Dermis microvascular lymphatic vessel endothelial cell (primary cell): ENCODE measurements around the gene SYN1. TPM values are rescaled to one million over a fixed set of nuclear protein-coding genes. Genes with fewer than 3 reads are reported as not detected.
"Not testable (repeated sequence)": the region's sequence is repeated elsewhere in the genome, so short reads cannot be mapped to it uniquely, and the experiment has no call there.

ENCODE experiments used
- DNase-seq, 2 donors: peaks; one replicate each; pipeline versions ENCODE4 v3.0.0 to v3.0.0-alpha.2; 2010; ENCODE audit warnings: low read depth in 2 of 2
- total RNA-seq: library from RNA; depleted of rRNA; stranded (reverse); fragments of >200 nt; gene quantifications from 2 replicates; pipeline ENCODE4 v1.2.1, GENCODE V29; 2014

SYN1 gene
- total RNA-seq, 1 donor from 2014 or later = 0.13 TPM

GRCh38 chrX:47634871-47635575 is 15.4 kb upstream of the SYN1 start:
- no peak for DNase-seq

DNA sequence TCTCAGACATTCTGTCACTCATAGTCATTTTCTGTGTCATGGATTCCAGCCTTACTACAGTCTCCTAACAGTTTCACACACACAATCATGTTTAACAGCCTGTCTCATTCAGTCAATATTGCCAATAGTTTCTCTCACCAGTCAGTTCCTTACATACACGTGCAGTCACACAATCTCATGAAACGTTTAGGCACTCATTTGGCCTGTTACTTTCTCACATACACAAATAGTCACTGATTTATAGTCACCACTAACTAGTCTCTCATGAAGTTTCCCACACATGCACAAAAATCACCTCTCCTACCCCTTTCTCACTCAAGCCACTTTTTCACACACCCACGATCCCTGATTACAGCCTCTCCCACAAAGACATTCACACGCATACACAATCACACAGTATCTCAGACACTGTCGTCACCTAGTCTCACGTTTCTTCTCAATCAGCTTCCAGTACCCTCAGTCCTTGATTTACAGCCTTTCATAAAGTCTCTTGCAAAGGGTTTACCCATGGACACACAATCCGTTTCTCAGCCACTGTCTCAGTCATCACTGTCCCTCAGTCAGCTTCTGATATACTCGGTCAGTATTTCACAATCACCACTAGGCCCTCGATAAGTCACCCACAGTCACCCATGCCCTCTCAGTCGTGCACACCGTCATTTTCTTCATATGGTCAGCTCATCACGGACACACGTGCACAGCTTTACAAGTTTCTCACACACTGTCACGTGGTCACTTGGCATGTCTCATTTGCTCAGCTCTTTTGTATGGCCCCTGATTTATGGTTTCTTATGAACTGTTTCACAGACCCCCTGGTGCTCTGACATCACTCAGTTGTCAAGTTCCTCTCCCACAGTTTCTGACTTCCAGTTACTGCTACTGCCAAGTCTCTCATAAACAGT is 14.3 kb upstream of the SYN1 start:
- DNase-seq = no peak

DNA sequence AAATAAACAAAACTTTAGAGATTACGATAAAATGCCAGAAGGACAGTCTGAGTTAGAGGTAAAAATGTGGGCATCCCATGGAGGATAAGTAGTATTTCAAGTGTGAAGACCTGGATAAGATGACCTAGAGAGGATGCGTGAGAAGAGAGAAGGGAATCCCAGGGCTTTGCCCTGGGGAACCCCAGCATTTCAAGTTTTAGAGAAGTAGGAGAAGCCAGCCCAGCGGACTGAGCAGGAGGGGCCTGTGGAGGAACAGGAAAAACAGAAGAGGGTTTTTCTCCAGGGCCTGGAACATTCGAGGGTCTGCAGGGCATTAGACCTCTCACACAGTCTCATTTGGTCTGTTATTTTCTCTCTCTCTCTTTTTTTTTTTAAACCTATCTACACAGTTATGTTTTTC is 13.0 kb upstream of the SYN1 start:
- no peak for DNase-seq

DNA sequence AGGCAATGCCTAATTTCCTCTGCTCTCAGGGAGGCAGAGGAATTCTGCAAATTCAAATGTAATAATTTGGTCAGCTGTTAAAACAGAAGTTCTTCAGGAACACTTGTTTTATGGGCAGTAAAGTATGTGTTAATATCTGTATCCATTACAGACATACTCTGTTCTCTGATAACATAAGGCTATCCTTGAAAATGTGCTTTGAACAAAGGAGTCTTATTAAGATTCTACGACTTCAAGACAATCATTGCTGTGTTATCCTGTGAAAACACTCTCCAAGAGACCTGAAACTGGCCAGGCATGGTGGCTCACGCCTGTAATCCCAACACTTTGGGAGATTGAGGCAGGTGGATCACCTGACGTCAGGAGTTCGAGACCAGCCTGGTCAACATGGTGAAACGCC is 12.0 kb upstream of the SYN1 start:
- no peak for DNase-seq

- DNase-seq = no peak
These were observed 10.0 kb upstream of the SYN1 start, which contains the start of gene CFP for GRCh38 chrX:47629419-47630200. CFP (minus strand) TSS chrX:47629930; CDS start chrX:47629844, 86 bp downstream.

DNA sequence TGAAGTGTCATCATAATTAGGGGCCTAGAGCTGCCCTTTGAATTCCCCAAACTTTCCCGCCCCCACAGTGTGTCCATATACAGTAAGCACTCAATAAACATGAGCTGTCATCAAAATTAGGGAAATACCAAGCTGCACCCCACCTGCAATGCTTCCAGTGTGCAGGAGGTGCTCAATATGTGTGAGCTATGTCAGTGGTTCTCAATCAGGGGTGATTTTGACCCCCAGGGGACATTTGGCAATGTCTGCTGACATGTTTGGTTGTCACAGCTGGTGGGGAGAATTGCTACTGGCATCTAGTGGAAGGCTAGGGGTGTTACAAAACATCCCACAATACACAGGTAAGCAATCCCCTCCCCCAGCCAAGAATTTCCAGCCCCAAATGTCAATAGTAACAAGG is 9.3 kb upstream of the SYN1 start:
- peak in 1 of 2 donors; percentile 12 for DNase-seq

DNA sequence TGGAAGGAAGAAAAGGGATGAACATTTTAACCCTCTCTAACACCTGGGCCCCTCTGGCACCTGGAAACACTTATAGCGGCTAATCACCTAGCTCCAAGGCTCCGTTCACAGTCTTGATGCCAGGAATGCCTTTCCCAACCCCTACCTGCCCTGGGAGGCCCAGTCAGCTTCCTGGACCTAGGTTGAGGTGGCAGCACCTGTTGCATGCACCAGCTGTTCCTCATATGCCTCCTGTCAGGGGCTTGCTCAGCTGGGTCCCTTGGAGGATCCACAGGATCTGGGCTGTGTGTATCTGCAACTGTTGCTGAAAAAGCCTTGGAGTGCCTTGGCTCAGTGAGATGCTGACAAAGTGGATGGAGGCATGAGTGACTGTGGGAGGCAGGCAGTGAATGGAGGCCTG is 5.7 kb upstream of the SYN1 start:
- no peak for DNase-seq

- DNase-seq = peak; percentile 28 to 76
These were observed 3.9 kb upstream of the SYN1 start for GRCh38 chrX:47623540-47624027.

- DNase-seq = no peak
These were observed 2.2 kb upstream of the SYN1 start for GRCh38 chrX:47621851-47622250.

DNA sequence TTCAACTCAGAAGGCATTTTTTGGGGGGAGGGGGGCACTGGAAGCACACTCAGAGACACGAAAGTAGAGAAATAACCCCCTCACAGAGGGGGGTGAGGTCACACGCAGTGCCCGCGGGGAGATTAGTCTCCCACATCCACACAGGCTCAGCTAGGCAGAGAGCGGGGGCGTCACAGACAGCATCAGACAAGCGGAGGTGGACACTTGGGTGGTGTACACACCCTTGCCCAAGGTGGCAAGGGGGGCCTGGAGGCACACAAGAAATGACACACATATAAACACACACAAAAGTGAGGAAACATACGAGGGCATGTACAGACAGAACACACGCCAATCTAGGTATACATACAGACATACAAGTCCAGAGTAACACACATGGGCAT is 637 bp upstream of the SYN1 start:
- no peak for DNase-seq

DNA sequence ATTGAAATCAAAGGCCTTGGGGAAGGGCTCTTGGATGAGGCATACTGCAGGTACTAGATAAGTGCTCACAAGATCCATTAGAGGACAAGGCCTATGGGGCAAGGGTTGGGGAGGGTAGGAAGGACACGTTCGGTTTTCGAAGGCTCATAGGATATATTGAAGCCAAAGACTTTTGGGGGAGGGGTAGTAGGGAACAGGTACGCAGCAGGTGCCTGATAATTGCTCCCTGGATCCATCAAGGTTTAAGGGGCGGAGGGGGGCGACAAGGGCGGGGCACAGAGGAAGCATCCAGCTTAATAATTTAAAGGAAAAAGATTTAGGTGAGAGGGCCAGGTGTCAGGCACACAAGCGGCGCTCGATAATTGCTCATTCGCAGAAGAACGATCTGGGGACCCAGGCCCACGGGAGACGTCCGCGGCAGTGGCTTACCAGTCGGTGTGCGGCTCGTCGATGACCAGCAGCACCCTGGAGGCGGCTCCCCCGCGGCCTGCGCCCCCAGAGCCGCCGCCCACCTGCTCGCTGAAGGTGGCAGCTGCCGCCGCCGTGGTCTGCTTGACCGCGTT is 653 bp downstream of the SYN1 start:
- DNase-seq = no peak

DNA sequence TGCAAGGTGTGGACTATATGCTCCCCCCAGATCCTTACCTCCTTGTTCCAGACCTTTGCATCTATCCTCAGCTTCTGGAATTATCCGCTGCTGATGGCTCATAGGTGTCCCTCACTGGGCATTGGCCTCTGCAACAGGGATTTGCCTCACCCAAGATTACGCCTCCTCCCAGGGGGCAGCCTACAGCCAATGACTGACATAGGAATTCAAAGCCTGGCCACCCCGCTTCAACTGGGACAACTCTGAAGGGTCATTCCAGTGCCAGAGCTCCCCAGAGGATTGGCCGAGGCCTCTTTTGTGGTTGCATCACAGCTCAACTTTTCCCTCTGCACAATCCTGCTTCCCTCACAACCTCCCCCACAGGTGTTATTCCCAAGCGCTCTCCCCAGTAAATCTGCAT is 5.0 kb downstream of the SYN1 start:
- no peak for DNase-seq

- no peak for DNase-seq
These were observed 6.6 kb downstream of the SYN1 start for GRCh38 chrX:47613082-47613481.

DNA sequence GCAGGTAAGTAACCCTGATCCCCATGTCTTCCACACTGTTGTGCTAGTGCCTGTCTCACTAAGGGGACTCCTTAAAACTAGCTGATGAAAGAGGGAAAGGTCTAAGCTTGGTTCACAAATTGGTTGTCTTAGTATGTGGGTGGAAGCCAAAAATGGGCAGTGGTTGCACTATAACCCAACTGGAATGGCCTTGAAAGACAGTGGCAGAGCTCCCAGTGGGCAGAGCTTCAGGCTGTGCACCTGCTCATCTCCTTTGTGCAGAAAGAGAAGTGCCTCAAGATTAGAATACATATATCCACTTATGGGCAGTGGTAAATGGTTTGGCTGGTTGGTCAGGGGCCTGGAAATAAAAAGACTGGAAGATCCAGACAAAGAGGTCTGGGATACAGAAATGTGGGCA is 7.2 kb downstream of the SYN1 start:
- no peak for DNase-seq

- no peak for DNase-seq
These were observed 7.7 kb downstream of the SYN1 start for GRCh38 chrX:47611926-47612325.

DNA sequence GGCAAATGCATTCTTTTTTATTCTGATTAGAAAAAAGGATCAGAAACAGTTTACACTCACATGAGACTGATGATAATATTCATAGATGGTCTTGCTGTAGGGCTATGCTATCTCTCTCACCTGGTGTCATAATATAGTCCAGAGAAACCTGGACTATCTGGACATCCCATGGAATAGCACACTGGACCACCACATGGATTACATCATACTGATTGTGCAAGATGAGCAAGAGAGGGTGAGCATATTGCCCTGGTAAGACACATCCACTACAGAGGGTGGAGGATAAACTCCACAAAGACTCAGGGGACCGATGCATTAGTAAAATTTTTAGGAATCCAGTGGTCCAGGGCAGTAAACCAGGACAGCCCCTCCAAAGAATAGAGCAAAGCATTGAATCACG is 8.2 kb downstream of the SYN1 start:
- DNase-seq = no peak

DNA sequence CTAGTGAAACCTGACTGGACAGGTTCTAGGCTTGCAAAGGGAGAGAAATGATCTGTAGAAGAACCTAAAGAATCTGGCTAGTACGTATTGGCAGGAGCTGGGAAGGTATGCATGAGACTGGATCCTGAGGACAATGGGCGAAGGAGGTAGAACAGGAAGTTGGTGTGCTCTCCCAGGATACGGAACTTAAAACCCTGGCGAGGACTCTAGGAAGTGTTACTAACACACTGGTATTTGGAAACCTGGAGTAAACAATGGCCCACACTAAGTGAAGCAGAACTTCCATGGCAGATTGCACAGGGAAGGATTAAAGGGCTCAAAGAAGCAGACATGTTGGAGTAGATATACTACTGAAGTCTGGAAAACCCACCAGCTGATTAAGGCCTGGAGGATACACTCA is 9.1 kb downstream of the SYN1 start:
- DNase-seq = no peak

- no peak for DNase-seq
These were observed 11.4 kb downstream of the SYN1 start for GRCh38 chrX:47608130-47608810.

GRCh38 chrX:47607091-47607490 is 12.6 kb downstream of the SYN1 start:
- no peak for DNase-seq

DNA sequence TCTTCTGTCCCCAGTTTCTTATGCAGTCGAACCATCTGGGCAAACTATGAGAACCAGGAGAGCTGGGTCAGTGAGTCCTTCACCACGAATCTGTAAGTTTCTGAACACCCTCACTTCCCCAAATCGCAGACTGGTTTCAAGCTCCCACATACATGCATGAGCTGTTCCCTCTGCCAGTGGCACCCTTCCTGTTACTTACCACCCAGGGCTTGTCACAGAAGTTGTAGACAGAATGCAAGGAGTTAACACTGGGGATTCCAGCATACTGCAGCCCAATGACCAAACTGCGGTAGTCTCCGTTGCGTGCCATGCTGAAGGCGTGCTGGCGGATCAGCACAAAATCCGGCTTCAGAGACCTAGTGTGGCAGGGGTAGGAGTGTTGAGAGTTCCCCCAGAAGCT is 14.6 kb downstream of the SYN1 start:
- no peak for DNase-seq

DNA sequence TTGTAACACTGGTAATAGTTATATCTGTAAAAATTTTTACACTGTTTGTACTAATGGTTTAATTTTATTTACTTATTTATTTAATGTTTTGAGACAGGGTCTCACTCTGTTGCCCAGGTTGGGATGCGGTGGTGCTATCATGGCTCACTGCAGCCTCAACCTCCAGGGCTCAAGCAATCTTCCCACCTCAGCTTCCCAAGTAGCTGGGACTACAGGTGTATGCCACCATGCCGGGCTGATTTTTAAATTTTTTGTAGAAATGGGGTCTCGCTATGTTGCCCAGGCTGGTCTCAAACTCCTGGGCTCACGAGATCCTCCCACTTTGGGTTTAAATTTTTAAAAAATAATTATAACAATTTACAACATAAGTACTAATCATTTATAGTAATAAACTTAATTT is 16.5 kb downstream of the SYN1 start:
- DNase-seq = not testable (repeated sequence)
